Lung (tissue), 12 donors: Measurements from ENCODE around the gene GOSR2. TPM values are rescaled to one million over a fixed set of nuclear protein-coding genes. Genes with fewer than 3 reads are reported as not detected.
A peak's percentile ranks its signal among the peaks of the same experiment; 100 is the strongest.

ENCODE experiments used
- ATAC-seq: fragments of 200-7000 bp; cut with Tn5 transposase; one replicate; pipeline ENCODE4 v1.9.1; 2020; ENCODE audit warnings: moderate number of reproducible peaks; ENCODE audit not compliant: insufficient read depth, low FRiP score
- DNase-seq, 3 donors: peaks; one replicate each; pipeline ENCODE4 v3.0.0-alpha.2; 2013 to 2017
- H3K27ac ChIP-seq, 2 donors: one replicate each; pipeline ENCODE4 v1.5.1; 2013; ENCODE audit warnings: mild to moderate bottlenecking in 2 of 2, moderate library complexity in 2 of 2, control low read depth in 1 of 2, inconsistent platforms in 1 of 2, low read depth in 1 of 2, low read length in 1 of 2
- H3K27me3 ChIP-seq, 3 donors: one replicate each; pipeline ENCODE4 v1.5.1; 2013; ENCODE audit warnings: low read length in 2 of 3; ENCODE audit not compliant: control insufficient read depth in 3 of 3, insufficient read depth in 3 of 3
- H3K36me3 ChIP-seq, 4 donors: one replicate each; pipeline ENCODE4 v1.5.1; 2013; ENCODE audit warnings: low read length in 4 of 4, mild to moderate bottlenecking in 1 of 4, moderate library complexity in 1 of 4; ENCODE audit not compliant: control insufficient read depth in 4 of 4, insufficient read depth in 4 of 4
- H3K4me1 ChIP-seq, 5 donors: one replicate each; pipeline ENCODE4 v1.5.1; 2013; ENCODE audit warnings: low read length in 5 of 5, mild to moderate bottlenecking in 2 of 5, moderate library complexity in 1 of 5; ENCODE audit not compliant: control insufficient read depth in 5 of 5, insufficient read depth in 5 of 5
- H3K4me3 ChIP-seq: one replicate; pipeline ENCODE4 v1.5.1; 2013; ENCODE audit warnings: mild to moderate bottlenecking, control low read depth, moderate library complexity
- H3K9ac ChIP-seq, 2 donors: one replicate each; pipeline ENCODE4 v1.5.1; 2013; ENCODE audit warnings: low read length in 2 of 2, control low read depth in 1 of 2; ENCODE audit not compliant: insufficient read depth in 1 of 2
- H3K9me3 ChIP-seq, 4 donors: one replicate each; pipeline ENCODE4 v1.5.1; 2013; ENCODE audit warnings: low read length in 3 of 4, mild to moderate bottlenecking in 1 of 4, moderate library complexity in 1 of 4; ENCODE audit not compliant: control insufficient read depth in 4 of 4, insufficient read depth in 3 of 4
- WGBS, 2 donors: extraction: QIAGEN DNeasy Blood & Tissue Kit; methylation state at CpG; one replicate each; pipeline ENCODE4 v1.1.7; 2013; 5-methylcytosine and 5-hydroxymethylcytosine counted together
- polyA plus RNA-seq, 2 donors: library from polyadenylated mRNA; stranded (reverse); fragments of 200-250 nt; gene quantifications; one replicate each; pipeline ENCODE4 v1.2.1, GENCODE V29; 2013
- total RNA-seq, 2 donors: library from RNA; depleted of rRNA in 1 of 2; stranded (reverse); fragments of >200 nt in 1 of 2; gene quantifications; one replicate each; pipeline ENCODE4 v1.2.1, GENCODE V29; 2014 to 2021
- TF ChIP-seq, protein P1 (sequence below): IDR thresholded peaks from 2 replicates; pipeline ENCODE4 v1.5.1; 2012; ENCODE audit warnings: mild to moderate bottlenecking; ENCODE audit errors: control extremely low read depth, extremely low read depth
- donor health status: control.
- donor health status: control.
- donor health status: Bipolar disorder and iron deficiency.
- donor health status: healthy.
- donor health status: DM: yes; HTN: yes; CAD: no.

Gene GOSR2
- total and polyA plus RNA-seq, 4 donors = 22.4 to 52.9 (median 42.0) TPM

DNA sequence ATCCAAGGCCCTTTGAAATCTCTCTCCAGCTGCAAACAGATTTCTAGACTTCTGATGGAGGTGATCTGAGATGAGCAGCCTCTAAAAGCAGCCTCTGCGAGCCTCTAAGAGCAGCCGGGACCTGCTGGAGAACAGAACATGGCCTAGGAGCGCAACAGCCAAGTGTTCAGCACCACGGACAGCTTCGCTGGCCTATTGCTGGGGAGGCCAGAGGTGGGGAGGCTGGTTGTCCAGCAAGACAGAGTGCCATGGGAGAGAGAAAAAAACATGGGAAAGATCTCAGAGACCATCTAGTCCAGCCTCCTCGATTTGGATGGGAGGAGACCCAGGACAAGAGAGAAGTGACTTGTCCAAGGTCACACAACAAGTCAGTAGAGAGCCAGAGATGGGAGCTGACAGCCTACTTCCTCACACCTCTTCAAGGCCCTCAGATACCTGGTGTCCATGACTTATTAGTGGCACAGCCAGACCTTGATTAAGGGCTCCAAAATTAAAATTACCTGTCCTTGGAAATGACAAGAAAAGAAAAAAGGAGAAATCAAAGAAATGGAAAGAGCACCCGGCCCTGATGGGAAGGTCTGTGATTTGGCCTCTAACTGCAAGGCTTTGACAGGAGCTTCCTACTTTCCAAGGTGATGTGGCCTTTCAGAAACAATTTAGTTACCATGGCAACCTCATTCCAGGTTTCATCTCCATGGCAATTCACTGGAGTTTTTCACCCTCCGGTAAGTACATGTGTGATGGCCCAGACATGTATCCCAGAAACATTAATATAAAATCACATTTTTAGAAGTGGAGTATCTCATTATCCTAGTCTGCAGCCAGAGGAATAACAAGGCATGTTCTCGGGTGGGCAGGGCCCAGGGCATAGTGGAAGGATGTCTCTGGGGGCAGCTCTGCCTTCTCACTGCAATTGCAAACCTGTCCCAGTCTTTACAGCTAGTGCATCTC, 41.6 kb downstream of the GOSR2 start:
- H3K4me3 ChIP-seq = no peak overlapping the region
- ATAC-seq = no peak
- H3K27ac ChIP-seq = no peak overlapping the region
- peak in 1 of 3 donors; percentile 37 for DNase-seq
- no peaks in the 10 kb centered on the region for H3K4me1 ChIP-seq
- H3K9me3 ChIP-seq = no peaks in the 10 kb centered on the region
- TF ChIP-seq, protein P1, sequence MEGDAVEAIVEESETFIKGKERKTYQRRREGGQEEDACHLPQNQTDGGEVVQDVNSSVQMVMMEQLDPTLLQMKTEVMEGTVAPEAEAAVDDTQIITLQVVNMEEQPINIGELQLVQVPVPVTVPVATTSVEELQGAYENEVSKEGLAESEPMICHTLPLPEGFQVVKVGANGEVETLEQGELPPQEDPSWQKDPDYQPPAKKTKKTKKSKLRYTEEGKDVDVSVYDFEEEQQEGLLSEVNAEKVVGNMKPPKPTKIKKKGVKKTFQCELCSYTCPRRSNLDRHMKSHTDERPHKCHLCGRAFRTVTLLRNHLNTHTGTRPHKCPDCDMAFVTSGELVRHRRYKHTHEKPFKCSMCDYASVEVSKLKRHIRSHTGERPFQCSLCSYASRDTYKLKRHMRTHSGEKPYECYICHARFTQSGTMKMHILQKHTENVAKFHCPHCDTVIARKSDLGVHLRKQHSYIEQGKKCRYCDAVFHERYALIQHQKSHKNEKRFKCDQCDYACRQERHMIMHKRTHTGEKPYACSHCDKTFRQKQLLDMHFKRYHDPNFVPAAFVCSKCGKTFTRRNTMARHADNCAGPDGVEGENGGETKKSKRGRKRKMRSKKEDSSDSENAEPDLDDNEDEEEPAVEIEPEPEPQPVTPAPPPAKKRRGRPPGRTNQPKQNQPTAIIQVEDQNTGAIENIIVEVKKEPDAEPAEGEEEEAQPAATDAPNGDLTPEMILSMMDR = no peak
- H3K27me3 ChIP-seq = no peaks in the 10 kb centered on the region
- no peaks in the 10 kb centered on the region for H3K36me3 ChIP-seq
- 82 to 87% methylated on average over 9 of the region's 9 CpGs for WGBS, 2 donors
- H3K9ac ChIP-seq = no peak overlapping the region

DNA sequence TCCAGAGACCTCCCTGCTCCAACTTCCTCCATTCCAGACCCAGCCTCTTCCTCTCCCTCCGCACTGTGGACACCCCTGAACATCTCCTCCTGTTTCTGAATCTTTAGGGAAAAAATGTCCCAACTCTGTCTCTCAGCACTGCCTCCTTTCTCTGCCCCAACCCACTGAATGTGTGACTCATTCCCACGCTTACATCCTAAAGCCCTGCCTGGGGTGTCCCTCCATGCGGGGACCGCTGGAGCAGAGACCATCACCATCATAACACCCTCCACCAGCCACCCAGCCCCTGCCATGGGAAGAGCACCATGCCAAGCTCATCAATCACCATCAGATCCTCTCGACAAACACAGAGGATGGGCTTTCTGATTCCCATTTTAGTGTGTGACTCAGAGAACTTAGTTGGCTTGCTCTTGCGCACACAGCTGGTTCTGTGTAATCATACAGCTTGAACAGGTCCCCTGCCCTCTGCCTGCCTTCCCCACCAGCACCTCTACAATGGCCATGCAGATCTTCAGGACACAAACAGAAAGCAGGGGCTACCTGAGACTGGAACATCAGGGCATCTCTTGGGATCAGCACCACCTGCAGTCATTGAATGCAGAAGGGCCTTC, 45.4 kb downstream of the GOSR2 start:
- H3K4me1 ChIP-seq = no peaks in the 10 kb centered on the region
- no peak overlapping the region for H3K4me3 ChIP-seq
- DNase-seq (no peak), ATAC-seq (no peak)
- TF ChIP-seq, protein P1 = no peak
- H3K36me3 ChIP-seq = no peaks in the 10 kb centered on the region
- H3K27me3 ChIP-seq = no peaks in the 10 kb centered on the region
- 85 to 95% methylated on average over 6 of the region's 6 CpGs for WGBS, 2 donors
- no peak overlapping the region for H3K9ac ChIP-seq
- H3K27ac ChIP-seq = no peak overlapping the region
- no peaks in the 10 kb centered on the region for H3K9me3 ChIP-seq

DNA sequence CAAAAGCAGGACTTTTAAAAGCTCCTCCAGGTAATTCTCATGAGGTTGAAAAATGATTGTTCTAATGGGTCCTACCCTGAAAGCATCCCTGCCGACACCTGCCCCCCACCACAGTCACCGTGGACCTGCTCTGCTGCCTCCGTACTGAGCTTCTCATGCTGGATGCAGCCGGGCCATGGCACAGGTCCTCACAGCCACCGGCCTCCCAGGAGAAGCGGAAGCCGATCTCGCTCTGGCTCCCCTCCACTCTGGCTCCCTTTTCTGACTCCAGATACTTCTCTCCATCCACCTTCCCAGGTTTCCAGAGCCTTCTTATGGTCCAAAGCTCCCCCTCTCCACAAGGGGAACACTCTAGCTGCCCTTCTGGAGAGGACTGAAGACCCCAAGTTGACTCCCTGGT, 45.9 kb downstream of the GOSR2 start:
- no peak overlapping the region for H3K4me3 ChIP-seq
- no peak for DNase-seq
- no peak overlapping the region for H3K27ac ChIP-seq
- no peaks in the 10 kb centered on the region for H3K4me1 ChIP-seq
- peaks cover 0 to 4% (median 0%) of the 10 kb centered on the region in 3 donors for H3K27me3 ChIP-seq
- no peaks in the 10 kb centered on the region for H3K9me3 ChIP-seq
- WGBS, 2 donors = 94 to 97% methylated on average over 8 of the region's 8 CpGs
- TF ChIP-seq, protein P1 = no peak
- no peak overlapping the region for H3K9ac ChIP-seq
- no peaks in the 10 kb centered on the region for H3K36me3 ChIP-seq
- no peak for ATAC-seq
